NCI-H1694 treated with DMSO at 0.1 percent for 48 hours (cell line): ENCODE results near the gene BSN.

Experiments used
- DNase-seq: peaks from one replicate; lab custom pipeline; 2025; lab: John Stamatoyannopoulos, UW

The BSN gene

GRCh38 chr3:49629866-49630265 lies 75.6 kb downstream of the BSN start:
- no peak for DNase-seq

GRCh38 chr3:49630784-49631183 lies 76.5 kb downstream of the BSN start:
- no peak for DNase-seq

- no peak for DNase-seq
Observed at GRCh38 chr3:49634736-49635135, 80.5 kb downstream of the BSN start.

GRCh38 chr3:49636883-49637609 lies 82.8 kb downstream of the BSN start:
- no peak for DNase-seq

GRCh38 chr3:49638445-49638844 lies 84.2 kb downstream of the BSN start:
- DNase-seq: no peak

DNA sequence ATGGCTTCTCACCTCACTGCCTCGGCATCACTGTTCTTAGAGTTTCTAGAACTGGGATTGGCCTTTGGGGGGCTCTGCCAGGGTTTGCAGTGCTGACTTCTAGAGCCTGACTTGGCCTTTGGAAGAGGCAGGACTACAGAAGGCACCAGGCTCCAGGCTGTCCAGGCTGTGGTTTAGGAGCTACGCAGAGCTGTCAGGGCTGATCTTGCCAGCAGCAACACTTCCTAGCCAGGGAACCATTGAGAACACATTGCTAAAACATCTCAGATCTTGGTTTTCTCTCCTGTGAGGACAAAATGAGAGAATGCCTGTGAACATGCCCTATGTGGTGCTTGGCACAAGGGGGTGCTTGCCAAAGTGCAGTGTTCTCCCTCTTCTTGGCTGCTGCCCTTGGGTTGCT lies 85.3 kb downstream of the BSN start:
- DNase-seq: no peak

- DNase-seq: no peak
Observed at GRCh38 chr3:49641292-49641691, 87.0 kb downstream of the BSN start.

- no peak for DNase-seq
Observed at GRCh38 chr3:49641921-49642707, 87.8 kb downstream of the BSN start.

DNA sequence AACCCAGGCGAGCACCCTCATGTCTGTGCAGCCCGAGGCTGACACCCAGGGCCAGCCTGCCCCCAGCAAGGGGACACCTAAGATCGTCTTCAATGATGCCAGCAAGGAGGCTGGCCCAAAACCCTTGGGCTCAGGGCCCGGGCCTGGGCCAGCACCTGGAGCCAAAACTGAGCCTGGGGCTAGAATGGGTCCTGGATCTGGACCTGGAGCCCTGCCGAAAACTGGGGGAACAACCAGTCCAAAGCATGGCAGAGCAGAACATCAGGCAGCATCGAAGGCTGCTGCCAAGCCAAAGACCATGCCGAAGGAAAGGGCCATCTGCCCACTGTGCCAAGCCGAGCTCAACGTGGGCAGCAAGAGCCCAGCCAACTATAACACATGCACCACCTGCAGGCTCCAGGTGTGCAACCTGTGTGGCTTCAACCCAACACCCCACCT lies 88.5 kb downstream of the BSN start:
- DNase-seq: no peak

DNA sequence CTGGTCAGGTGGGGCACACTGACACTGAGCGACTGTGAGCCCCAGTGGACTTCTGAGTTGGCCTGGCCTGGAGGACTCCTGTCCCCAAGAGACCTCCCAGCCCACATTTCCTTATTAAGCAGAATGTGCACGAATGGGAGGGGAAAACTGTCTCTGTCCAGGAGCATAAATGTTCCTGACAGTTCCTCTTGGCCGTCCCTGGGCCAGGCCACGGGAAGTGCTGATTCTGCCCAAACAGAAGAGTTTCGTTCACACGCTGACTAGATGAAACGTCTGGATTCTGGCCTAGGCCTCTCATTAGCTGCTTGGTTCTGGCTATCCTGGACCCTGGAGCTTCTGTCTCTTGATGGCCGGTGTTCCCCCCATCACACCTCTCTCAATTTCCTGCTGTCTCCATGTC lies 90.4 kb downstream of the BSN start:
- DNase-seq: no peak

GRCh38 chr3:49646236-49646635 lies 92.0 kb downstream of the BSN start:
- DNase-seq: no peak

DNA sequence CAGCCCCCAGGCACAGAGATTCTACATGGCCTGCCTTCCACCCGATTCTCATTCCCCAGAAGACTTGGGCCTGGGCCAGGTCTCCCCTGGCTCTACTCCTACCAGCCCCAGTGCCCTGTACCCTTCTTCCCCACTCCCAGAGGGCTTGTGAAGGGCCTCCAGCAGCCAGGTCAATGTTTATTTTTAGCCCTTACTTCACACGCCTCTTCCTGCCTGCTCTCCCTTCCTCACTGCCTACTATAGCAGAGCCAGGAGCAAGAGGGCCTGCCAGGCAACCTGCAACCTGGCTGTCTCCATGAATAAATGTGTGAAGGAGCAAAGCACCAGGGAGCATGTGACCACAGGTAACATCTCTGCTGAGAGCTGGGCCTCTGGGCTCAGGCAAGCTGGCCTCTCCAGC lies 93.5 kb downstream of the BSN start:
- DNase-seq: no peak

GRCh38 chr3:49648354-49649019 lies 94.2 kb downstream of the BSN start:
- no peak for DNase-seq

DNA sequence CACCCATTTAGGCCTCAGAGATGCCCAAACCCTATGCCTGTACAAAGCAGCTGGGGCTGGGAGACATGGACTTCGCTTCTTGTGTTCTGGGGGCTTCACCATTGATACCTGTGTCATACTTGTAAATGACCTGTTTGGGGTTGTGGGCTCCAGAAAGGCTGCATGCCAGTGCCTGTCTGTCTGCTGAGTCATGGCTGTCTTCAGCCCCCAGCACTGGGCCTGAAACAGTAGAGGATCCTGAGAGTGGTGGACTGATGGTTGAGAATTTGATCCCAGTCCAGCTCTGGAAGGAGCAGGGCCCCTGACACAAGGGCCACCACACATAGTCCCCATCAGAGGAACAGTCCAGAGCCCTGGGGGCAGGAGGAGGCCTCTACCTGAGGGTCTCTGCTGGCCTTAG lies 95.3 kb downstream of the BSN start:
- DNase-seq: no peak

- DNase-seq: no peak
Observed at GRCh38 chr3:49650177-49650576, 95.9 kb downstream of the BSN start.

DNA sequence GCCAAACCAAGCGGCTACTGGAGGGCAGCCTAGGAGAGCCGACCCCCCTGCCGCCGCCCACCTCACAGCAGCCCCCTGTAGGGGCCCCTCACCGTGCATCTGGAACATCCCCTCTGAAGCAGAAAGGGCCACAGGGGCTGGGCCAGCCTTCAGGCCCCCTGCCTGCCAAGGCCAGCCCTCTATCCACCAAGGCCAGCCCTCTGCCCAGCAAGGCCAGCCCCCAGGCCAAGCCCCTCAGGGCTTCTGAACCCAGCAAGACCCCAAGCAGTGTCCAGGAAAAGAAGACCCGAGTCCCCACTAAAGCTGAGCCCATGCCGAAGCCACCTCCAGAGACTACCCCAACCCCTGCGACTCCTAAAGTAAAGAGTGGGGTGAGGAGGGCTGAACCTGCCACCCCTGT lies 96.4 kb downstream of the BSN start:
- no peak for DNase-seq

- no peak for DNase-seq
Observed at GRCh38 chr3:49652218-49652902, 98.1 kb downstream of the BSN start.

DNA sequence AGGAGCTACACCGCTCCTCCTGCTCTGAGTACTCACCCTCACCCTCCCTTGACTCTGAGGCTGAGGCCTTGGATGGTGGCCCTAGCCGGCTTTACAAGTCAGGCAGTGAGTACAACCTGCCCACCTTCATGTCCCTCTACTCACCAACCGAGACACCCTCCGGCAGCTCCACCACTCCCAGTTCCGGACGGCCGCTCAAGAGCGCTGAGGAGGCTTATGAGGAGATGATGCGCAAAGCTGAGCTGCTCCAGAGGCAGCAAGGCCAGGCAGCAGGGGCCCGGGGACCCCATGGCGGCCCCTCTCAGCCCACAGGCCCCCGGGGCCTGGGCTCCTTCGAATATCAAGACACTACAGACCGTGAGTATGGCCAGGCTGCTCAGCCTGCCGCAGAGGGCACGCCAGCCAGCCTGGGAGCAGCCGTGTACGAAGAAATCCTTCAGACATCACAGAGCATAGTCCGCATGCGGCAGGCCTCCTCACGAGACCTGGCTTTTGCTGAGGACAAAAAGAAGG lies 98.7 kb downstream of the BSN start:
- no peak for DNase-seq

DNA sequence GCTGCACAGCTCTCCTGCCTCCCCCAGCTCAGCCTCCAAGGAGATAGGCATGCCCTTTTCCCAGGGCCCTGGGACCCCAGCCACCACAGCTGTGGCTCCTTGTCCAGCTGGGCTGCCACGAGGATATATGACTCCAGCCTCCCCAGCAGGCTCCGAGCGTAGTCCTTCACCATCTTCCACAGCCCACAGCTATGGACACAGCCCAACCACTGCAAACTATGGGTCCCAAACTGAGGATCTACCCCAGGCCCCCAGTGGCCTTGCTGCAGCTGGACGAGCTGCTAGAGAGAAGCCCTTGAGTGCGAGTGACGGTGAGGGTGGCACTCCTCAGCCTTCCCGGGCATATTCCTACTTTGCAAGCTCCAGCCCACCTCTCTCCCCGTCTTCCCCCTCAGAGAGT lies 99.3 kb downstream of the BSN start:
- DNase-seq: no peak

DNA sequence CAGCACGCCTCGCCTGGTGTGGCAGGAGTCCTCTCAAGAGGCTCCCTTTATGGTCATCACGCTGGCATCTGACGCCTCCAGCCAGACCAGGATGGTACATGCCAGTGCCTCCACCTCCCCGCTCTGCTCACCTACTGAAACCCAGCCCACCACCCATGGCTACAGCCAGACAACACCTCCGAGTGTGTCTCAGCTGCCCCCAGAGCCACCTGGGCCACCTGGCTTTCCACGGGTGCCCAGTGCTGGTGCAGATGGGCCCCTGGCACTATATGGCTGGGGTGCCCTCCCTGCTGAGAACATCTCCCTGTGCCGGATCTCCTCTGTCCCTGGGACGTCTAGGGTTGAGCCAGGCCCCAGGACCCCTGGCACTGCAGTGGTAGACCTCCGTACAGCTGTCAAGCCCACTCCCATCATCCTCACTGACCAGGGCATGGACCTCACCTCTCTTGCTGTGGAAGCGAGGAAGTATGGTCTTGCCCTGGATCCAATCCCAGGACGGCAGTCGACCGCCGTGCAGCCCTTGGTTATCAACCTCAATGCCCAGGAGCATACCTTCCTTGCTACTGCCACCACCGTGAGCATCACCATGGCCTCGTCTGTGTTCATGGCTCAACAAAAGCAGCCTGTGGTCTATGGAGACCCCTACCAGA lies 100.0 kb downstream of the BSN start:
- no peak for DNase-seq

DNA sequence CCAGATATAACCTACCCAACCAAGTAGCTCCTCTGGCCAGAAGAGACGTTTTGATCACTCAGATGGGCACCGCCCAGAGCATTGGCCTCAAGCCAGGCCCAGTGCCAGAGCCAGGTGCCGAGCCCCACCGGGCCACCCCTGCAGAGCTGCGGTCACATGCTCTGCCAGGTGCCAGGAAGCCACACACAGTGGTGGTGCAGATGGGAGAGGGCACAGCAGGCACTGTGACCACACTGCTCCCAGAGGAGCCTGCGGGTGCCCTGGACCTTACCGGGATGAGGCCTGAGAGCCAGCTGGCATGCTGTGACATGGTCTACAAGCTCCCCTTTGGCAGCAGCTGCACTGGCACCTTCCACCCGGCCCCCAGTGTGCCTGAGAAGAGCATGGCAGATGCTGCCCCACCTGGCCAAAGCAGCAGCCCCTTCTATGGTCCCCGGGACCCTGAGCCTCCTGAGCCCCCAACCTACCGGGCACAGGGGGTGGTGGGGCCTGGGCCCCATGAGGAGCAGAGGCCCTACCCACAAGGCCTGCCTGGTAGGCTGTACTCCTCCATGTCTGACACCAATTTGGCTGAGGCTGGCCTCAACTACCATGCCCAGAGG lies 100.8 kb downstream of the BSN start:
- DNase-seq: no peak
